H1 (cell line): ENCODE measurements around the gene FGF1. TPM values are rescaled to one million over a fixed set of nuclear protein-coding genes. Genes with fewer than 3 reads are reported as not detected.

Source experiments
- CHD7 ChIP-seq: fragments of 300-600 bp; sonication (generic); IDR thresholded peaks from 2 replicates; pipeline ENCODE4 v1.7.1; 2012; ENCODE audit warnings: low read length, moderate library complexity, mild to moderate bottlenecking, inconsistent platforms; ENCODE audit not compliant: insufficient replicate concordance
- TBP ChIP-seq: IDR thresholded peaks from 2 replicates; pipeline ENCODE4 v1.6.1; 2011; ENCODE audit warnings: low read depth, low read length, improper control_type of control experiment
- polyA plus RNA-seq, 7 experiments: library from polyadenylated mRNA; depleted of rRNA in 3 of 7; stranded (reverse) in 5 of 7; unstranded in 2 of 7; fragments of >200 nt in 5 of 7; fragments of 200-250 nt in 2 of 7; gene quantifications; 1 replicate in 5 of 7; 2 replicates in 1 of 7; 4 replicates in 1 of 7; pipeline versions ENCODE4 v1.2.1 to v1.2.3, GENCODE V29; 2011 to 2013; ENCODE audit warnings: missing spikeins in 2 of 7, mixed read lengths in 2 of 7
- total RNA-seq: library from RNA; stranded (reverse); fragmentation: NEBNext Ultra II Directional; extraction: Animal tissue kit (Norgen Biotek cat#: 25700); gene quantifications from 2 replicates; pipeline ENCODE4 v1.2.1, GENCODE V29; 2021

FGF1 gene
- total and polyA plus RNA-seq, 2 of the 8 experiments (the other 6 are each of a cell fraction or from before 2014, with no cell fraction given): 0.30 to 0.50 TPM

GRCh38 chr5:142645456-142645855 lies 40.4 kb downstream of the FGF1 start (continued):
- TF ChIP-seq CHD7: no peak
- TF ChIP-seq TBP: no peak
